ENCODE data around the gene TGFB2. TPM values are rescaled to one million over a fixed set of nuclear protein-coding genes. Genes with fewer than 3 reads are reported as not detected.
A peak's percentile ranks its signal among the peaks of the same experiment; 100 is the strongest.

The TGFB2 gene
- total and polyA plus RNA-seq, 2 donors (not counting 3 experiments of a cell fraction or from before 2014, with no cell fraction given): 21.2 to 43.5 TPM

DNA sequence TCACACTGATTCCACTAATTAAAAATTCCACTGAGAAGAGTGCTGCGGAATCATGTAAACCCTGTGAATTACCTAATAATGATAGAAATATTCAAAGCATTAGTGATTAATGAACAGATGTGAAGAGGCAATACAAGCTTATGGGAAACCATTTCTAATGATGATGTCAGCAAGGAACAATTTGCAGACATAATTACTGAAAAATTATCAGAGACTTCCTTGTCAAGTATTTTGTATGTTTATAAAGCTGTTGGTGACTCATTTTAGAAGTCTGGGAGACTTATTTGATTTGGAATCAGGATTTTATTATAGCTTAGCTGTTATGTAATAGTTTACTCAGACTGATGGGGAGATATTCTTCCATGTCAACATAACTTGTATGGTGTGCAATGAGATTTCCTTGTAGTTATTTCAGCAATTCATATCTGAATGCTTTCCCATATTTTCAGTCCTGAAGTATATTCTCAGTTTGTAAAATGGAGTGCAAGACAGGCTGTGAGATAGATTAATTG, 135.5 kb downstream of the TGFB2 start:
- CTCF ChIA-PET: interaction anchor here (0.8 to 1.6 kb wide), 7 partner anchors 10 to 586 kb away, joined by 4 to 6 read pairs (median 5); no protein-coding TSS in a partner anchor

More for the DNA sequence above, 135.5 kb downstream of the TGFB2 start:
- POLR2A ChIA-PET: interaction anchor here (1.2 to 1.6 kb wide), 2 partner anchors 18 to 20 kb away, joined by 3 to 4 read pairs; no protein-coding TSS in a partner anchor
- TF ChIP-seq CTCF (IDR thresholded peaks at IDR 0.05; ENCODE audit: extremely low read depth in 1 of 2, insufficient read depth in 1 of 2, low read depth in 1 of 2, low read length in 2 of 2): no peak
- TF ChIP-seq POLR2AphosphoS5 (IDR thresholded peaks at IDR 0.05; ENCODE audit: insufficient read depth, low read depth, low read length): peak; percentile 29
- peak; percentile 86 for TF ChIP-seq FOS (IDR thresholded peaks at IDR 0.05; ENCODE audit: borderline replicate concordance, insufficient read depth, low read length)
- TF ChIP-seq MAX (IDR thresholded peaks at IDR 0.05; ENCODE audit: insufficient read depth, insufficient read length): no peak
- TF ChIP-seq MYC (IDR thresholded peaks at IDR 0.05; ENCODE audit: low read depth, low read length): no peak
- TF ChIP-seq EZH2 (IDR thresholded peaks at IDR 0.05; ENCODE audit: borderline replicate concordance, low read depth, low read length, severe bottlenecking): no peak
- peak; percentile 80 for TF ChIP-seq GATA2 (IDR thresholded peaks at IDR 0.05; ENCODE audit: insufficient read depth, insufficient read length, low read depth, low read length)
- peak; percentile 92 for TF ChIP-seq JUN (IDR thresholded peaks at IDR 0.05; ENCODE audit: borderline replicate concordance, insufficient read depth, insufficient read length, low read depth)
- peak; percentile 62 for TF ChIP-seq POLR2A (IDR thresholded peaks at IDR 0.05; ENCODE audit: low read depth, low read length)
- FAIRE-seq (peak; percentile 56), DNase-seq (ENCODE audit: low read depth, low spot score) (peak; percentile 89)
- dilution Hi-C loops (cut with MboI; ENCODE audit: extremely low pct_ligation_motif_present, low sequenced_read_pairs): no loop called here
- Histone ChIP-seq H3K9me3 (replicated peaks; ENCODE audit: control insufficient read depth, insufficient read depth, low read length) (no peaks in the 10 kb centered on the region), H4K20me1 (replicated peaks; ENCODE audit: control insufficient read depth, extremely low read depth, insufficient read depth, low read length) (no peaks in the 10 kb centered on the region), H3K27ac (ENCODE audit: insufficient read depth, low read depth, low read length) (peak overlapping the region; percentile 100), H2AFZ (ENCODE audit: low read depth, low read length) (no peak overlapping the region), H3K9me1 (replicated peaks; ENCODE audit: control insufficient read depth, extremely low read depth, insufficient read depth, low read length) (no peaks in the 10 kb centered on the region), H3K4me2 (ENCODE audit: insufficient read depth, low read length) (peak overlapping the region; percentile 69), H3K79me2 (ENCODE audit: control insufficient read depth, insufficient read depth, low read length) (no peaks in the 10 kb centered on the region), H3K4me1 (ENCODE audit: control insufficient read depth, extremely low read depth, insufficient read depth, low read length) (peaks cover 33% of the 10 kb centered on the region), H3K9ac (replicated peaks; ENCODE audit: extremely low read depth, insufficient read depth, low read length) (peak overlapping the region; percentile 84), H3K27me3 (ENCODE audit: control insufficient read depth in 2 of 2, insufficient read depth in 2 of 2, low read length in 2 of 2) (no peaks in the 10 kb centered on the region), H3K4me3 (replicated peaks in 1 of 3; ENCODE audit: insufficient read depth in 1 of 3, low read depth in 1 of 3, low read length in 3 of 3) (no peak overlapping the region), H3K36me3 (ENCODE audit: control insufficient read depth in 2 of 2, extremely low read depth in 1 of 2, insufficient read depth in 2 of 2, low read length in 2 of 2) (no peaks in the 10 kb centered on the region)
- BruUV-seq (replicated peaks): no TSS peak
- intact Hi-C loops (cut with micrococcal nuclease): loop anchor here (1.0 to 5.0 kb wide), 13 partner anchors 16 to 847 kb away; partner anchors contain the start of gene LYPLAL1
